Heart right ventricle (tissue), 16 donors: ENCODE measurements around the gene STPG3. TPM values are rescaled to one million over a fixed set of nuclear protein-coding genes. Genes with fewer than 3 reads are reported as not detected.
A peak's percentile ranks its signal among the peaks of the same experiment; 100 is the strongest.

ENCODE experiments used
- ATAC-seq, 8 donors: fragments of 200-7000 bp; cut with Tn5 transposase; one replicate each; pipeline ENCODE4 v1.9.1; 2020; ENCODE audit warnings: mild to moderate bottlenecking in 8 of 8, moderate library complexity in 8 of 8, moderate number of reproducible peaks in 1 of 8
- DNase-seq, 2 donors: peaks; one replicate each; pipeline ENCODE4 v3.0.0-alpha.2; 2020
- H3K27ac ChIP-seq, 10 donors: fragments of 200-600 bp; sonication (generic) in 2 of 10; one replicate each; pipeline versions ENCODE4 v1.5.0 to v1.8.0; 2020 to 2022; ENCODE audit warnings: mild to moderate bottlenecking in 3 of 10
- H3K27me3 ChIP-seq, 7 donors: fragments of 200-600 bp; one replicate each; pipeline ENCODE4 v1.8.0; 2021 to 2022; ENCODE audit warnings: mild to moderate bottlenecking in 2 of 7
- H3K36me3 ChIP-seq, 9 donors: fragments of 200-600 bp; sonication (generic) in 1 of 9; one replicate each; pipeline versions ENCODE4 v1.5.0 to v1.8.0; 2020 to 2022; ENCODE audit warnings: mild to moderate bottlenecking in 2 of 9
- H3K4me1 ChIP-seq, 9 donors: fragments of 200-600 bp; sonication (generic) in 1 of 9; one replicate each; pipeline versions ENCODE4 v1.5.0 to v1.8.0; 2020 to 2022; ENCODE audit warnings: mild to moderate bottlenecking in 4 of 9
- H3K4me3 ChIP-seq, 10 donors: fragments of 200-600 bp; sonication (generic) in 2 of 10; one replicate each; pipeline versions ENCODE4 v1.5.0 to v1.8.0; 2020 to 2022; ENCODE audit warnings: mild to moderate bottlenecking in 7 of 10, moderate library complexity in 2 of 10
- H3K9me3 ChIP-seq, 11 donors: fragments of 200-600 bp in 10 of 11; sonication (generic) in 2 of 11; one replicate each; pipeline versions ENCODE4 v1.5.0 to v1.8.0; 2013 to 2022; ENCODE audit warnings: mild to moderate bottlenecking in 2 of 11, control low read depth in 1 of 11, moderate library complexity in 1 of 11
- CTCF ChIP-seq, 9 donors: fragments of 200-600 bp; sonication (generic) in 2 of 9; IDR thresholded peaks; one replicate each; pipeline versions ENCODE4 v1.5.0 to v1.8.0; 2021 to 2022; ENCODE audit warnings: antibody characterized with exemption in 9 of 9, mild to moderate bottlenecking in 5 of 9, moderate library complexity in 1 of 9
- WGBS, 2 donors: extraction: QIAGEN DNeasy Blood & Tissue Kit; methylation state at CpG; one replicate each; pipeline ENCODE4 v1.1.7; 2013; ENCODE audit warnings: inconsistent platforms in 1 of 2; 5-methylcytosine and 5-hydroxymethylcytosine counted together
- intact Hi-C, 10 donors: fragments of 100-400 bp; cut with DNase I; formaldehyde crosslinking; loops; one replicate each; pipeline versions ENCODE4 v1.11.1 to v1.14.2; 2022
- polyA plus RNA-seq, 2 donors: library from polyadenylated mRNA; stranded (reverse); fragments of 200-250 nt; gene quantifications; one replicate each; pipeline ENCODE4 v1.2.3, GENCODE V29; 2013
- total RNA-seq, 10 donors: library from RNA; stranded (reverse); fragmentation: NEBNext Ultra II Directional in 3 of 10; extraction: Animal tissue kit (Norgen Biotek cat#: 25700) in 3 of 10; gene quantifications; one replicate each; pipeline versions ENCODE4 v1.2.1 to v1.2.4, GENCODE V29; 2021 to 2023
- donor health status: Arrhythmogenic right ventricular cardiomyopathy.
- donor health status: ischemic (EF 13 %, LVEDD 7.1; RV severe dilation, severe dysfunction).
- donor health status: healthy with polysubstance abuse.
- donor health status: DM: no; HTN: yes; CAD: no.
- donor health status: DM: no; HTN: no; CAD: no.
- donor health status: ischemic (EF 25% LVEDD 6.9; RV normal size, moderate dysfunction).
- donor health status: ischemic (EF 25% LVEDD 5.7; RV mildly dilated, moderate dysfunction).
- donor health status: healthy.
- donor health status: DM: yes; HTN: yes; CAD: no.
- donor health status: Ischemic cardiomyopathy.
- donor health status: ischemic (EF 35%, LVEDD 5.7; RV mildly dilated, moderate dysfunction).
- donor health status: nonischemic (EF 11% LVEDD 7.7; RV severe dilation, severe dysfunction).
- donor health status: DM: yes; HTN: yes; CAD: no.
- donor health status: PGD.
- donor health status: ischemic (EF 29% LVEDD 5.4; RV normal size, mild dysfunction).
- donor health status: nonischemic (EF 23%, LVEDD 6.1; RV moderate dilation, normal function).

STPG3 gene
- total and polyA plus RNA-seq, 12 donors = 0.24 to 0.44 (median 0.32) TPM; not detected in 8

- H3K27ac ChIP-seq = peak overlapping the region; percentile 91 to 100 (median 98)
- no peak for ATAC-seq
- intact Hi-C loops = no loop called here
- WGBS, 2 donors = 79% methylated on average over 24 of the region's 24 CpGs
- H3K4me3 ChIP-seq = peak overlapping the region in 4 of 10 donors; percentile 56 to 70 (median 66)
- H3K36me3 ChIP-seq = peaks cover 8 to 53% (median 21%) of the 10 kb centered on the region in 9 donors
- H3K27me3 ChIP-seq = no peaks in the 10 kb centered on the region
- H3K9me3 ChIP-seq = no peaks in the 10 kb centered on the region
- H3K4me1 ChIP-seq = peaks cover 35 to 88% (median 66%) of the 10 kb centered on the region in 9 donors
- peak in 1 of 9 donors; percentile 7 for TF ChIP-seq CTCF (IDR thresholded peaks at IDR 0.05)
- peak; percentile 5 to 18 for DNase-seq
Observed at GRCh38 chr9:137275588-137276472, 24.7 kb downstream of the STPG3 start.

- no peaks in the 10 kb centered on the region for H3K9me3 ChIP-seq
- peaks cover 32 to 85% (median 66%) of the 10 kb centered on the region in 9 donors for H3K4me1 ChIP-seq
- DNase-seq (peak; percentile 89 to 94), ATAC-seq (peak; percentile 69 to 92 (median 82))
- TF ChIP-seq CTCF (IDR thresholded peaks at IDR 0.05) = no peak
- peak overlapping the region; percentile 91 to 100 (median 98) for H3K27ac ChIP-seq
- H3K27me3 ChIP-seq = no peaks in the 10 kb centered on the region
- peaks cover 8 to 51% (median 21%) of the 10 kb centered on the region in 9 donors for H3K36me3 ChIP-seq
- WGBS, 2 donors = 26 to 27% methylated on average over 30 of the region's 30 CpGs
- peak overlapping the region; percentile 37 to 70 (median 60) for H3K4me3 ChIP-seq
- intact Hi-C loops = no loop called here
Observed at GRCh38 chr9:137276473-137277328, 25.6 kb downstream of the STPG3 start.

- peak; percentile 73 to 92 (median 84) for ATAC-seq
- H3K27me3 ChIP-seq = no peaks in the 10 kb centered on the region
- intact Hi-C loops = no loop called here
- peak; percentile 90 to 95 for DNase-seq
- TF ChIP-seq CTCF (IDR thresholded peaks at IDR 0.05) = peak in 5 of 9 donors; percentile 26 to 50 (median 38)
- WGBS, 2 donors = 1 to 5% methylated on average over 25 of the region's 25 CpGs
- H3K4me1 ChIP-seq = peaks cover 30 to 80% (median 58%) of the 10 kb centered on the region in 9 donors
- no peaks in the 10 kb centered on the region for H3K9me3 ChIP-seq
- H3K4me3 ChIP-seq = peak within 1 kb of the TSS; percentile 37 to 70 (median 60)
- peak within 1 kb of the TSS; percentile 91 to 100 (median 98) for H3K27ac ChIP-seq
- H3K36me3 ChIP-seq = peaks cover 3 to 51% (median 14%) of the 10 kb centered on the region in 9 donors
Observed at GRCh38 chr9:137277329-137278041, 26.4 kb downstream of the STPG3 start, which contains the start of gene TOR4A. TOR4A (plus strand) TSS chr9:137277726; CDS start chr9:137278690, 964 bp downstream.
